ENCODE results near the gene FAM43B. TPM values are rescaled to one million over a fixed set of nuclear protein-coding genes. Genes with fewer than 3 reads are reported as not detected.

FAM43B gene
- total RNA-seq, 4 donors from 2014 or later = 0.59 to 3.5 (median 2.5) TPM

GRCh38 chr1:20603504-20604464 lies 51.4 kb downstream of the FAM43B start:
- intact Hi-C loops (cut with DNase I) = no loop called here
- H3K9me3 ChIP-seq = no peaks in the 10 kb centered on the region
- H3K27ac ChIP-seq = no peak overlapping the region
- H3K4me1 ChIP-seq = no peaks in the 10 kb centered on the region
- no peaks in the 10 kb centered on the region for H3K36me3 ChIP-seq
- no peak for TF ChIP-seq CTCF (IDR thresholded peaks at IDR 0.05)
- no peak for TF ChIP-seq POLR2A (IDR thresholded peaks at IDR 0.05)
- H3K4me3 ChIP-seq (replicated peaks in 1 of 3) = no peak overlapping the region
- no peak for DNase-seq
- 81 to 84% methylated on average over 9 of the region's 9 CpGs for WGBS, 2 donors
- no peaks in the 10 kb centered on the region for H3K27me3 ChIP-seq

Other genes with a start within 250 kb of the FAM43B start
- 10 to 100 TPM in 1 of 4 donors, 1 to 10 TPM in 3; 3.2 to 12.2 (median 8.1) TPM for gene CAMK2N1, start 66.4 kb upstream of the FAM43B start, total RNA-seq
- gene MUL1, start 44.4 kb upstream of the FAM43B start, total RNA-seq = 10 to 100 TPM; 30.1 to 42.1 (median 35.0) TPM
- gene CDA, start 36.5 kb downstream of the FAM43B start, total RNA-seq = 1 to 10 TPM in 2 of 4 donors, under 1 TPM in 2; 0.56 to 3.5 (median 1.5) TPM
- 100 to 1,000 TPM; 144 to 171 (median 151) TPM for gene PINK1, start 80.9 kb downstream of the FAM43B start, total RNA-seq
- gene DDOST, start 108.8 kb downstream of the FAM43B start, total RNA-seq = 100 to 1,000 TPM; 182 to 299 (median 238) TPM
- 10 to 100 TPM in 1 of 4 donors, 1 to 10 TPM in 3; 7.5 to 11.5 (median 8.6) TPM for gene KIF17, start 165.4 kb downstream of the FAM43B start, total RNA-seq
- 1 to 10 TPM in 2 of 4 donors, under 1 TPM in 2; 0.11 to 1.4 (median 0.77) TPM for gene SH2D5, start 180.1 kb downstream of the FAM43B start, total RNA-seq
- 100 to 1,000 TPM; 248 to 312 (median 280) TPM for gene HP1BP3, start 234.7 kb downstream of the FAM43B start, total RNA-seq